Lower leg skin (tissue), 4 donors: ENCODE data around the gene FLNC. TPM values are rescaled to one million over a fixed set of nuclear protein-coding genes. Genes with fewer than 3 reads are reported as not detected.

Experiments used
- DNase-seq, 2 donors: peaks; one replicate each; pipeline ENCODE4 v3.0.0-alpha.2; 2019; ENCODE audit warnings: low spot score in 2 of 2
- H3K4me3 ChIP-seq: fragments of 200-600 bp; sonication (generic); 2 replicates; pipeline ENCODE4 v1.5.1; 2017; ENCODE audit warnings: mild to moderate bottlenecking, low read depth; ENCODE audit not compliant: poor library complexity, severe bottlenecking
- CTCF ChIP-seq, 3 donors: fragments of 450-650 bp; IDR thresholded peaks; one replicate each; pipeline ENCODE4 v1.5.1; 2016; ENCODE audit warnings: antibody characterized with exemption in 3 of 3, mild to moderate bottlenecking in 3 of 3, moderate library complexity in 2 of 3
- POLR2A ChIP-seq, 2 donors: fragments of 450-650 bp; IDR thresholded peaks; one replicate each; pipeline ENCODE4 v1.6.1; 2016 to 2017; ENCODE audit warnings: antibody characterized with exemption in 2 of 2, mild to moderate bottlenecking in 1 of 2, moderate library complexity in 1 of 2
- WGBS, 2 donors: methylation state at CpG; one replicate each; pipeline ENCODE4 v1.1.5; 2018; 5-methylcytosine and 5-hydroxymethylcytosine counted together
- intact Hi-C: fragments of 100-400 bp; cut with DNase I; formaldehyde crosslinking; loops from one replicate; pipeline ENCODE4 v1.15.0; 2023; ENCODE audit warnings: low total_unique reads
- total RNA-seq, 4 donors: library from RNA; depleted of rRNA; stranded (reverse); fragments of >200 nt; gene quantifications; one replicate each; pipeline ENCODE4 v1.1.0, GENCODE V29; 2016

Gene FLNC
- total RNA-seq, 4 donors from 2014 or later, result 5.0 to 11.1 (median 6.2) TPM

- no peak overlapping the region for H3K4me3 ChIP-seq
- 69 to 83% methylated on average over 7 of the region's 7 CpGs for WGBS, 2 donors
- intact Hi-C loops, result loop anchor here (10.0 kb wide), 2 partner anchors 283 to 413 kb away; partner anchors contain the start of gene METTL2B
- no peak for DNase-seq
- TF ChIP-seq CTCF (IDR thresholded peaks at IDR 0.05) (peak in 1 of 3 donors; percentile 5), POLR2A (IDR thresholded peaks at IDR 0.05) (no peak)
Observed at GRCh38 chr7:128888039-128888755, 58.0 kb downstream of the FLNC start.

GRCh38 chr7:128888756-128889095 lies 58.5 kb downstream of the FLNC start:
- no peak for DNase-seq
- TF ChIP-seq CTCF (IDR thresholded peaks at IDR 0.05) (no peak), POLR2A (IDR thresholded peaks at IDR 0.05) (no peak)
- H3K4me3 ChIP-seq, result no peak overlapping the region
- WGBS, 2 donors, result 53 to 59% methylated on average over 11 of the region's 11 CpGs
- intact Hi-C loops, result loop anchor here (10.0 kb wide), 2 partner anchors 284 to 414 kb away; partner anchors contain the start of gene METTL2B

DNA sequence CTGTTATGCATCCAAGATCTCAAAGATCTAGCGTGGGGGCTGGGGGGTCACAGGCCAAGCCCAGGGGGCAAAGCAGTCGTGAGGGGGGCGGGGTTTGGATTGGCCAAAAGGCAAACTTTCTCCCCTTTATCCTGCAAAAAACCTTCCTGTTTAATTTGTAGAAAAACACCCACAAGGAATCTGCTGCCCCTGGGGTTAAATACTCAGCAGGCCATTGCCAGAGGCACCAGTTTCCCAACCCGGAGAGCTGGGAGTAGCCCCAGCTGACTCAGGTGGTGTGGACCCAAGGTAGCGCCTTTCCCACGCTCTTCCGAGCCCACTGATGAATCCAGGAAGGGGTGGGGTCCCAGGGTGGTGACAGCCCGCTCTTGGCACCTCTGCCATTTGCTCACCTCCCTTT lies 58.9 kb downstream of the FLNC start:
- intact Hi-C loops, result loop anchor here (10.0 kb wide), 2 partner anchors 284 to 414 kb away; partner anchors contain the start of gene METTL2B
- no peak overlapping the region for H3K4me3 ChIP-seq
- DNase-seq, result no peak
- no peak for TF ChIP-seq POLR2A (IDR thresholded peaks at IDR 0.05)
- TF ChIP-seq CTCF (IDR thresholded peaks at IDR 0.05), result no peak
- 50 to 51% methylated on average over 7 to 8 of the region's 8 CpGs for WGBS, 2 donors

DNA sequence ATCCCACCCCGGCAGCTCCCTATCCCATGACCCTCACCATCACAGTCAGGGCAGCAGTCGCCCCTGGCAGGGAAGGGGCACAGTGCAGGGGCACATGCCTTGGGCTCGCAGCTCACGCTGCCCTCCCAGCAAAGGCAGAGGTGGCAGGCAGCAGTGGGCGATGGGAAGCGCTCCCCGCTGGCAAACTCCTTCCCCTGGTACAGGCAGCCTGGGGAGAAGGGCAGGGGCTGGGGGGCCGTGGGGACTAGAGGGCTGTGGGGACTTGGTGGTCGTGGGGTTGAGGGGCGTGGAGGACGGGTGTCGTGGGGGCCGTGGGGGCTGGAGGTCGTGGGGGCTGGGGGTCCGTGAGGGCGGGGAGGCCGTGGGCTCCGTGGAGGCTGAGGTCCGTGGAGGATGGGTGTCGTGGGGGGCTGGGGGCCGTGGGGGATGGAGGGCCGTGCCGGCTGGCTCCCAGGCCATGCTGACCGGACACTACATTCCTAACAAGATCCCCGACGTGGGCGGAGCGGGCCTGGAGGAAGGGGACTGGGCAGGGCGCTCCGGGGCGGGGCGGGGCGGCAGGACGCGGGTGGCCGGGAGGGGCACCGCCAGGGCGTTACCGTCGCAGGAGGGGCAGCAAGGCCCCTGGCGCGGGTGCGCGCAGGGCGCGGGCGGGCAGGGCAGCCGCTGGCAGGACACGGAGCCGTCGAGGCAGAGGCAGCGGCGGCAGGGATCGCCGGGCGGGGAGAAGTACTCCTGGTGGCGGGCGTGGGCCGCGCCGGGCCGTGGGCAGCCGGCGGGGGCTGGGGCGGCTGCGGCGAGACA lies 60.3 kb downstream of the FLNC start:
- no peak overlapping the region for H3K4me3 ChIP-seq
- no peak for DNase-seq
- WGBS, 2 donors, result 37 to 52% methylated on average over 29 to 67 of the region's 67 CpGs
- no peak for TF ChIP-seq CTCF (IDR thresholded peaks at IDR 0.05)
- no peak for TF ChIP-seq POLR2A (IDR thresholded peaks at IDR 0.05)
- intact Hi-C loops, result no loop called here

GRCh38 chr7:128891110-128891941 lies 61.1 kb downstream of the FLNC start:
- 36 to 69% methylated on average over 18 to 25 of the region's 41 CpGs for WGBS, 2 donors
- intact Hi-C loops, result no loop called here
- TF ChIP-seq POLR2A (IDR thresholded peaks at IDR 0.05), result no peak
- TF ChIP-seq CTCF (IDR thresholded peaks at IDR 0.05), result no peak
- no peak overlapping the region for H3K4me3 ChIP-seq
- DNase-seq, result no peak
